ENCODE measurements around the gene NUDT4.

The NUDT4 gene

GRCh38 chr12:93441081-93441616 lies 63.4 kb downstream of the NUDT4 start:
- H3K27ac ChIP-seq (ENCODE audit: insufficient read depth, low read depth, low read length, poor library complexity, severe bottlenecking), result peak overlapping the region; percentile 68
- H3K27me3 ChIP-seq (ENCODE audit: control insufficient read depth, insufficient read depth, low read length, poor library complexity, severe bottlenecking), result no peaks in the 10 kb centered on the region
- no peaks in the 10 kb centered on the region for H3K9me3 ChIP-seq (ENCODE audit: control insufficient read depth, low read length)
- peak overlapping the region; percentile 90 for H3K4me3 ChIP-seq (ENCODE audit: insufficient read depth, low read depth, low read length)
- WGBS, 2 experiments, result 0% methylated on average over 55 of the region's 55 CpGs
- H3K4me1 ChIP-seq (ENCODE audit: control insufficient read depth, insufficient read depth, low read length), result peaks cover 25% of the 10 kb centered on the region
- no peaks in the 10 kb centered on the region for H3K36me3 ChIP-seq (ENCODE audit: control insufficient read depth, insufficient read depth, low read length)

- no peaks in the 10 kb centered on the region for H3K9me3 ChIP-seq (ENCODE audit: control insufficient read depth, low read length)
- peaks cover 25% of the 10 kb centered on the region for H3K4me1 ChIP-seq (ENCODE audit: control insufficient read depth, insufficient read depth, low read length)
- peak within 1 kb of the TSS; percentile 90 for H3K4me3 ChIP-seq (ENCODE audit: insufficient read depth, low read depth, low read length)
- H3K27me3 ChIP-seq (ENCODE audit: control insufficient read depth, insufficient read depth, low read length, poor library complexity, severe bottlenecking), result no peaks in the 10 kb centered on the region
- H3K36me3 ChIP-seq (ENCODE audit: control insufficient read depth, insufficient read depth, low read length), result no peaks in the 10 kb centered on the region
- WGBS, 2 experiments, result 0% methylated on average over 105 of the region's 105 CpGs
- peak within 1 kb of the TSS; percentile 84 for H3K27ac ChIP-seq (ENCODE audit: insufficient read depth, low read depth, low read length, poor library complexity, severe bottlenecking)
These were observed 64.1 kb downstream of the NUDT4 start, which contains the start of gene UBE2N for GRCh38 chr12:93441617-93442410. UBE2N (minus strand) TSS chr12:93441947; CDS start chr12:93441884, 63 bp downstream.

GRCh38 chr12:93442411-93443340 lies 65.0 kb downstream of the NUDT4 start:
- Histone ChIP-seq H3K9me3 (ENCODE audit: control insufficient read depth, low read length) (no peaks in the 10 kb centered on the region), H3K36me3 (ENCODE audit: control insufficient read depth, insufficient read depth, low read length) (no peaks in the 10 kb centered on the region), H3K27me3 (ENCODE audit: control insufficient read depth, insufficient read depth, low read length, poor library complexity, severe bottlenecking) (no peaks in the 10 kb centered on the region), H3K4me3 (ENCODE audit: insufficient read depth, low read depth, low read length) (peak overlapping the region; percentile 90), H3K4me1 (ENCODE audit: control insufficient read depth, insufficient read depth, low read length) (peaks cover 25% of the 10 kb centered on the region), H3K27ac (ENCODE audit: insufficient read depth, low read depth, low read length, poor library complexity, severe bottlenecking) (peak overlapping the region; percentile 84)
- 7 to 10% methylated on average over 19 of the region's 19 CpGs for WGBS, 2 experiments

- no peak overlapping the region for H3K27ac ChIP-seq (ENCODE audit: insufficient read depth, low read depth, low read length, poor library complexity, severe bottlenecking)
- no peaks in the 10 kb centered on the region for H3K36me3 ChIP-seq (ENCODE audit: control insufficient read depth, insufficient read depth, low read length)
- peaks cover 25% of the 10 kb centered on the region for H3K4me1 ChIP-seq (ENCODE audit: control insufficient read depth, insufficient read depth, low read length)
- no peaks in the 10 kb centered on the region for H3K27me3 ChIP-seq (ENCODE audit: control insufficient read depth, insufficient read depth, low read length, poor library complexity, severe bottlenecking)
- no peaks in the 10 kb centered on the region for H3K9me3 ChIP-seq (ENCODE audit: control insufficient read depth, low read length)
- H3K4me3 ChIP-seq (ENCODE audit: insufficient read depth, low read depth, low read length), result no peak overlapping the region
- 92 to 98% methylated on average over 4 of the region's 4 CpGs for WGBS, 2 experiments
These were observed 65.9 kb downstream of the NUDT4 start for GRCh38 chr12:93443576-93443975.

- 94% methylated on average over 4 of the region's 4 CpGs for WGBS, 2 experiments
These were observed 70.0 kb downstream of the NUDT4 start for GRCh38 chr12:93447555-93448290.

GRCh38 chr12:93448796-93449195 lies 71.1 kb downstream of the NUDT4 start:
- 89 to 91% methylated on average over 5 of the region's 5 CpGs for WGBS, 2 experiments

More at GRCh38 chr12:93447555-93448290, 70.0 kb downstream of the NUDT4 start:
- Histone ChIP-seq H3K36me3 (ENCODE audit: control insufficient read depth, insufficient read depth, low read length) (no peaks in the 10 kb centered on the region), H3K27me3 (ENCODE audit: control insufficient read depth, insufficient read depth, low read length, poor library complexity, severe bottlenecking) (no peaks in the 10 kb centered on the region), H3K9me3 (ENCODE audit: control insufficient read depth, low read length) (no peaks in the 10 kb centered on the region), H3K27ac (ENCODE audit: insufficient read depth, low read depth, low read length, poor library complexity, severe bottlenecking) (no peak overlapping the region), H3K4me3 (ENCODE audit: insufficient read depth, low read depth, low read length) (no peak overlapping the region), H3K4me1 (ENCODE audit: control insufficient read depth, insufficient read depth, low read length) (peaks cover 6% of the 10 kb centered on the region)

GRCh38 chr12:93449277-93449676 lies 71.6 kb downstream of the NUDT4 start:
- 86 to 96% methylated on average over 1 of the region's 1 CpG for WGBS, 2 experiments
- Histone ChIP-seq H3K36me3 (ENCODE audit: control insufficient read depth, insufficient read depth, low read length) (no peaks in the 10 kb centered on the region), H3K9me3 (ENCODE audit: control insufficient read depth, low read length) (no peaks in the 10 kb centered on the region), H3K4me1 (ENCODE audit: control insufficient read depth, insufficient read depth, low read length) (no peaks in the 10 kb centered on the region), H3K27ac (ENCODE audit: insufficient read depth, low read depth, low read length, poor library complexity, severe bottlenecking) (no peak overlapping the region), H3K4me3 (ENCODE audit: insufficient read depth, low read depth, low read length) (no peak overlapping the region), H3K27me3 (ENCODE audit: control insufficient read depth, insufficient read depth, low read length, poor library complexity, severe bottlenecking) (no peaks in the 10 kb centered on the region)

More at GRCh38 chr12:93448796-93449195, 71.1 kb downstream of the NUDT4 start:
- no peak overlapping the region for H3K27ac ChIP-seq (ENCODE audit: insufficient read depth, low read depth, low read length, poor library complexity, severe bottlenecking)
- no peaks in the 10 kb centered on the region for H3K9me3 ChIP-seq (ENCODE audit: control insufficient read depth, low read length)
- no peak overlapping the region for H3K4me3 ChIP-seq (ENCODE audit: insufficient read depth, low read depth, low read length)
- H3K4me1 ChIP-seq (ENCODE audit: control insufficient read depth, insufficient read depth, low read length), result no peaks in the 10 kb centered on the region
- H3K27me3 ChIP-seq (ENCODE audit: control insufficient read depth, insufficient read depth, low read length, poor library complexity, severe bottlenecking), result no peaks in the 10 kb centered on the region
- H3K36me3 ChIP-seq (ENCODE audit: control insufficient read depth, insufficient read depth, low read length), result no peaks in the 10 kb centered on the region

- Histone ChIP-seq H3K27ac (ENCODE audit: insufficient read depth, low read depth, low read length, poor library complexity, severe bottlenecking) (no peak overlapping the region), H3K4me1 (ENCODE audit: control insufficient read depth, insufficient read depth, low read length) (no peaks in the 10 kb centered on the region), H3K36me3 (ENCODE audit: control insufficient read depth, insufficient read depth, low read length) (no peaks in the 10 kb centered on the region), H3K9me3 (ENCODE audit: control insufficient read depth, low read length) (no peaks in the 10 kb centered on the region), H3K27me3 (ENCODE audit: control insufficient read depth, insufficient read depth, low read length, poor library complexity, severe bottlenecking) (no peaks in the 10 kb centered on the region), H3K4me3 (ENCODE audit: insufficient read depth, low read depth, low read length) (no peak overlapping the region)
- 93 to 95% methylated on average over 3 of the region's 3 CpGs for WGBS, 2 experiments
These were observed 73.9 kb downstream of the NUDT4 start for GRCh38 chr12:93451423-93452158.

GRCh38 chr12:93453633-93454032 lies 75.9 kb downstream of the NUDT4 start:
- Histone ChIP-seq H3K27me3 (ENCODE audit: control insufficient read depth, insufficient read depth, low read length, poor library complexity, severe bottlenecking) (no peaks in the 10 kb centered on the region), H3K9me3 (ENCODE audit: control insufficient read depth, low read length) (no peaks in the 10 kb centered on the region), H3K27ac (ENCODE audit: insufficient read depth, low read depth, low read length, poor library complexity, severe bottlenecking) (no peak overlapping the region), H3K4me1 (ENCODE audit: control insufficient read depth, insufficient read depth, low read length) (no peaks in the 10 kb centered on the region), H3K36me3 (ENCODE audit: control insufficient read depth, insufficient read depth, low read length) (no peaks in the 10 kb centered on the region), H3K4me3 (ENCODE audit: insufficient read depth, low read depth, low read length) (no peak overlapping the region)
- 80 to 87% methylated on average over 5 of the region's 5 CpGs for WGBS, 2 experiments

All from ectodermal cell (in vitro differentiated cells).